Body of pancreas (tissue), 4 donors: Measurements from ENCODE around the gene ASAP3.

Source experiments
- POLR2A ChIP-seq, 3 donors: fragments of 450-650 bp; IDR thresholded peaks; one replicate each; pipeline ENCODE4 v1.6.1; 2016; ENCODE audit warnings: antibody characterized with exemption in 3 of 3, mild to moderate bottlenecking in 2 of 3
- TF ChIP-seq, protein P1 (sequence below), 7 experiments: fragments of 450-650 bp in 4 of 7; fragments of 200-600 bp in 3 of 7; sonication (generic) in 3 of 7; IDR thresholded peaks; one replicate each; pipeline ENCODE4 v1.5.1; 2016 to 2019; ENCODE audit warnings: antibody characterized with exemption in 7 of 7

GRCh38 chr1:23481904-23482303 lies 2.1 kb downstream of the ASAP3 start:
- TF ChIP-seq, protein P1, sequence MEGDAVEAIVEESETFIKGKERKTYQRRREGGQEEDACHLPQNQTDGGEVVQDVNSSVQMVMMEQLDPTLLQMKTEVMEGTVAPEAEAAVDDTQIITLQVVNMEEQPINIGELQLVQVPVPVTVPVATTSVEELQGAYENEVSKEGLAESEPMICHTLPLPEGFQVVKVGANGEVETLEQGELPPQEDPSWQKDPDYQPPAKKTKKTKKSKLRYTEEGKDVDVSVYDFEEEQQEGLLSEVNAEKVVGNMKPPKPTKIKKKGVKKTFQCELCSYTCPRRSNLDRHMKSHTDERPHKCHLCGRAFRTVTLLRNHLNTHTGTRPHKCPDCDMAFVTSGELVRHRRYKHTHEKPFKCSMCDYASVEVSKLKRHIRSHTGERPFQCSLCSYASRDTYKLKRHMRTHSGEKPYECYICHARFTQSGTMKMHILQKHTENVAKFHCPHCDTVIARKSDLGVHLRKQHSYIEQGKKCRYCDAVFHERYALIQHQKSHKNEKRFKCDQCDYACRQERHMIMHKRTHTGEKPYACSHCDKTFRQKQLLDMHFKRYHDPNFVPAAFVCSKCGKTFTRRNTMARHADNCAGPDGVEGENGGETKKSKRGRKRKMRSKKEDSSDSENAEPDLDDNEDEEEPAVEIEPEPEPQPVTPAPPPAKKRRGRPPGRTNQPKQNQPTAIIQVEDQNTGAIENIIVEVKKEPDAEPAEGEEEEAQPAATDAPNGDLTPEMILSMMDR (IDR thresholded peaks at IDR 0.05), result no peak
- TF ChIP-seq POLR2A (IDR thresholded peaks at IDR 0.05), result no peak
